Jurkat, Clone E6-1 (cell line): ENCODE measurements around the gene PRCD.

Experiments
- DNase-seq: peaks from one replicate; pipeline ENCODE4 v3.0.0-alpha.2; 2011; ENCODE audit warnings: low read depth, low spot score
- H3K4me3 ChIP-seq: 2 replicates; pipeline ENCODE4 v1.5.1; 2011; ENCODE audit warnings: mild to moderate bottlenecking, low read length, control low read depth, moderate library complexity

The PRCD gene

GRCh38 chr17:76584427-76585032 is 44.7 kb downstream of the PRCD start:
- H3K4me3 ChIP-seq, result no peak overlapping the region

GRCh38 chr17:76585033-76585648 is 45.3 kb downstream of the PRCD start:
- no peak overlapping the region for H3K4me3 ChIP-seq

More at GRCh38 chr17:76584427-76585032, 44.7 kb downstream of the PRCD start:
- no peak for DNase-seq

GRCh38 chr17:76585649-76586593 is 46.1 kb downstream of the PRCD start, which contains the start of gene ST6GALNAC2:
Gene ST6GALNAC2, minus strand, starts transcription at chr17:76585860. Its CDS starts 52 bp downstream, at chr17:76585808.
- no peak within 1 kb of the TSS for H3K4me3 ChIP-seq
- DNase-seq, result no peak

More at GRCh38 chr17:76585033-76585648, 45.3 kb downstream of the PRCD start:
- DNase-seq, result no peak

- no peak overlapping the region for H3K4me3 ChIP-seq
- no peak for DNase-seq
Measured at GRCh38 chr17:76586741-76587487, 47.1 kb downstream of the PRCD start.

- no peak for DNase-seq
- no peak overlapping the region for H3K4me3 ChIP-seq
Measured at GRCh38 chr17:76588182-76588581, 48.3 kb downstream of the PRCD start.

GRCh38 chr17:76593384-76593826 is 53.6 kb downstream of the PRCD start:
- no peak overlapping the region for H3K4me3 ChIP-seq
- no peak for DNase-seq

- no peak overlapping the region for H3K4me3 ChIP-seq
- no peak for DNase-seq
Measured at GRCh38 chr17:76593959-76594358, 54.1 kb downstream of the PRCD start.

GRCh38 chr17:76594690-76595089 is 54.8 kb downstream of the PRCD start:
- no peak for DNase-seq
- no peak overlapping the region for H3K4me3 ChIP-seq
